Vagina (tissue), 2 donors: ENCODE data around the gene USP17L22.
"Not testable (repeated sequence)": the region's sequence is repeated elsewhere in the genome, so short reads cannot be mapped to it uniquely, and the experiment has no call there.

Experiments
- POLR2A ChIP-seq, 2 donors: fragments of 450-650 bp; IDR thresholded peaks; one replicate each; pipeline ENCODE4 v1.6.1; 2017; ENCODE audit warnings: antibody characterized with exemption in 2 of 2, mild to moderate bottlenecking in 2 of 2, moderate library complexity in 2 of 2
- POLR2AphosphoS5 ChIP-seq, 2 donors: sonication (generic); formaldehyde crosslinking; IDR thresholded peaks; one replicate each; pipeline ENCODE4 v1.9.0; 2017; ENCODE audit warnings: antibody characterized with exemption in 2 of 2, mild to moderate bottlenecking in 2 of 2, low read depth in 1 of 2; ENCODE audit not compliant: insufficient read depth in 1 of 2

GRCh38 chr4:9253078-9253477, 14.3 kb upstream of the USP17L22 start, which contains the start of gene USP17L19:
- TF ChIP-seq POLR2AphosphoS5 (IDR thresholded peaks at IDR 0.05; ENCODE audit: insufficient read depth in 1 of 2, low read depth in 1 of 2); POLR2A (IDR thresholded peaks at IDR 0.05): not testable (repeated sequence)
